Astrocyte of the spinal cord (primary cell): ENCODE measurements around the gene ARHGAP22.

Source experiments
- DNase-seq: peaks from one replicate; pipeline ENCODE4 v3.0.0; 2011; ENCODE audit warnings: low read depth, low spot score
- H3K4me3 ChIP-seq: 2 replicates; pipeline ENCODE4 v1.5.1; 2011; ENCODE audit warnings: low read depth, mild to moderate bottlenecking, low read length, moderate library complexity
- in situ Hi-C: cut with HindIII; loops from 2 replicates; pipeline ENCODE4 v1.10.0; 2017; ENCODE audit warnings: low sequenced_read_pairs
- TF ChIP-seq, protein P1 (sequence below): IDR thresholded peaks from 2 replicates; pipeline ENCODE4 v1.5.1; 2012; ENCODE audit warnings: low read depth, mild to moderate bottlenecking, low read length, inconsistent platforms

Gene ARHGAP22

GRCh38 chr10:48478980-48479811, 125.7 kb downstream of the ARHGAP22 start:
- no peak overlapping the region for H3K4me3 ChIP-seq
- in situ Hi-C loops = no loop called here
- no peak for DNase-seq
- TF ChIP-seq, protein P1, sequence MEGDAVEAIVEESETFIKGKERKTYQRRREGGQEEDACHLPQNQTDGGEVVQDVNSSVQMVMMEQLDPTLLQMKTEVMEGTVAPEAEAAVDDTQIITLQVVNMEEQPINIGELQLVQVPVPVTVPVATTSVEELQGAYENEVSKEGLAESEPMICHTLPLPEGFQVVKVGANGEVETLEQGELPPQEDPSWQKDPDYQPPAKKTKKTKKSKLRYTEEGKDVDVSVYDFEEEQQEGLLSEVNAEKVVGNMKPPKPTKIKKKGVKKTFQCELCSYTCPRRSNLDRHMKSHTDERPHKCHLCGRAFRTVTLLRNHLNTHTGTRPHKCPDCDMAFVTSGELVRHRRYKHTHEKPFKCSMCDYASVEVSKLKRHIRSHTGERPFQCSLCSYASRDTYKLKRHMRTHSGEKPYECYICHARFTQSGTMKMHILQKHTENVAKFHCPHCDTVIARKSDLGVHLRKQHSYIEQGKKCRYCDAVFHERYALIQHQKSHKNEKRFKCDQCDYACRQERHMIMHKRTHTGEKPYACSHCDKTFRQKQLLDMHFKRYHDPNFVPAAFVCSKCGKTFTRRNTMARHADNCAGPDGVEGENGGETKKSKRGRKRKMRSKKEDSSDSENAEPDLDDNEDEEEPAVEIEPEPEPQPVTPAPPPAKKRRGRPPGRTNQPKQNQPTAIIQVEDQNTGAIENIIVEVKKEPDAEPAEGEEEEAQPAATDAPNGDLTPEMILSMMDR = no peak

DNA sequence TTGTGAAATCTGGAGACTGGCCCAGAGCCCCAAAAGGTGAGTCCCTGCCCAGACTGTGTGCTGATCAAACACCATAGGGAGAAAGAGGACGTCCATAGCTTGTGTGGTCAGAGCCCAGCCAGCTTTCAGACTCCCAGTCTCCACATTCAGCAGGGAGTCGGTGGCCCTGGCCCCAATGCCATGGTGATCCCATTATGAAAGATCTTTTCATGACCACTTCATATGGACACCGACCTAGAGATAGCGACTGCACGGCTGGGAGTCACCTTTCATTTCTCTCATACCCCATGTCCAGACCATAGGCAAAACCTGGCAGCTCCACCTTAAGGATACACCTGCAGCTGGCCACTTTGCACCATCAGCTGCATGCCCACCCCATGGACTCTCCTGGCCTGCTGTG, 126.4 kb downstream of the ARHGAP22 start:
- TF ChIP-seq, protein P1 = no peak
- DNase-seq = no peak
- H3K4me3 ChIP-seq = no peak overlapping the region
- in situ Hi-C loops = no loop called here

GRCh38 chr10:48477616-48478015, 127.3 kb downstream of the ARHGAP22 start:
- in situ Hi-C loops = no loop called here
- no peak for DNase-seq
- TF ChIP-seq, protein P1 = no peak
- no peak overlapping the region for H3K4me3 ChIP-seq

DNA sequence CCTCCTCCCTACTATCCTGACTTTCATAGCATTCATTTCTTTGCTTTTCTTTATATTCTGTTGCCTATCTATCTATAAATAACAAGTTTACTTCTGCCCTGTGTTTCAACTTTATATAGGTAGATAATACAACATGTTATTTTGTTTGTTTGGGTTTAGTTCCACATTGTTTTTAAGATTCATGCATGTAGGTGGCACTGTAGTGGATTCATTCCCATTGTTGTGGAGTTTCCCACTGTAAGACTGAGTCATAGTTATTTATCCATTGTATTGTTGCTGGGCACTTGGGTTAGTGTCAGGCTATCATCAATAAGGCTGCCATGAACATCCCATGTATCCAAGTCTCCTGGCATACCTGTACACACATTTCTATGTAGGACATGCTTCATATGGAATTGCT, 127.7 kb downstream of the ARHGAP22 start:
- in situ Hi-C loops = no loop called here
- DNase-seq = no peak
- TF ChIP-seq, protein P1 = no peak
- no peak overlapping the region for H3K4me3 ChIP-seq

- no peak for DNase-seq
- no peak overlapping the region for H3K4me3 ChIP-seq
- TF ChIP-seq, protein P1 = no peak
- in situ Hi-C loops = no loop called here
Measured at GRCh38 chr10:48476279-48476982, 128.4 kb downstream of the ARHGAP22 start.

DNA sequence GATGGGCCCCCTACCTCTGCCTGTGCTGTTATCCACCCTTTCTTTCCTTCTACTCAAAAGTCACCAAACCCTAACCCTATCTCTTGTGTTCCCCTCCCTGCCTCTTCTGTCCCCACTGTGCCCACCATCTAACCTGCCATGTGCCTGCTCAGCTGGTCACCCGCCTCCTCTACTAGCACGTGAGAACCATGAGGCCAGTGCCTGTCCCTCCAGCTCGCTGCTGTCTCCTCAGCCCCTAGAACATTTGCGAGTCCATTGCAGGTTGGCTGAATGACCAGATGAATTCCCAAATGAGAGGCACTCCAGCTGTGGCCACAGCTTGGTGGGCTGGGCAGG, 129.0 kb downstream of the ARHGAP22 start:
- TF ChIP-seq, protein P1 = no peak
- H3K4me3 ChIP-seq = no peak overlapping the region
- no peak for DNase-seq
- in situ Hi-C loops = no loop called here
